Sigmoid colon (tissue), 7 donors: ENCODE measurements around the gene RASA2. TPM values are rescaled to one million over a fixed set of nuclear protein-coding genes. Genes with fewer than 3 reads are reported as not detected.

Experiments
- DNase-seq: peaks from one replicate; pipeline ENCODE4 v3.0.0-alpha.2; 2019
- H3K27ac ChIP-seq, 4 donors: fragments of 200-600 bp; sonication (generic); one replicate each; pipeline ENCODE4 v1.5.1; 2016 to 2019; ENCODE audit warnings: mild to moderate bottlenecking in 1 of 4
- H3K27me3 ChIP-seq, 3 donors: fragments of 200-600 bp; sonication (generic); one replicate each; pipeline ENCODE4 v1.5.1; 2019; ENCODE audit warnings: mild to moderate bottlenecking in 1 of 3
- H3K36me3 ChIP-seq, 4 donors: fragments of 200-600 bp; sonication (generic); one replicate each; pipeline ENCODE4 v1.5.1; 2016 to 2019
- H3K4me1 ChIP-seq, 4 donors: fragments of 200-600 bp; sonication (generic); one replicate each; pipeline ENCODE4 v1.5.1; 2017 to 2019
- H3K4me3 ChIP-seq, 4 donors: fragments of 200-600 bp; sonication (generic); one replicate each; pipeline ENCODE4 v1.5.1; 2017 to 2019; ENCODE audit warnings: mild to moderate bottlenecking in 2 of 4, moderate library complexity in 1 of 4
- H3K9me3 ChIP-seq, 4 donors: fragments of 200-600 bp in 3 of 4; sonication (generic) in 3 of 4; one replicate each; pipeline versions ENCODE4 v1.5.1 to v1.6.1; 2013 to 2019
- CTCF ChIP-seq, 4 experiments: fragments of 450-650 bp in 3 of 4; fragments of 200-600 bp in 1 of 4; IDR thresholded peaks; one replicate each; pipeline ENCODE4 v1.5.1; 2016 to 2019; ENCODE audit warnings: antibody characterized with exemption in 4 of 4, mild to moderate bottlenecking in 3 of 4, moderate library complexity in 2 of 4
- EP300 ChIP-seq, 4 donors: sonication (generic); formaldehyde crosslinking; IDR thresholded peaks; one replicate each; pipeline ENCODE4 v1.6.1; 2017; ENCODE audit warnings: antibody characterized with exemption in 4 of 4
- POLR2A ChIP-seq, 2 donors: fragments of 450-650 bp; IDR thresholded peaks; one replicate each; pipeline ENCODE4 v1.6.1; 2016; ENCODE audit warnings: antibody characterized with exemption in 2 of 2, mild to moderate bottlenecking in 2 of 2, moderate library complexity in 2 of 2
- POLR2AphosphoS5 ChIP-seq, 4 donors: sonication (generic); formaldehyde crosslinking; IDR thresholded peaks; one replicate each; pipeline ENCODE4 v1.6.1; 2017; ENCODE audit warnings: antibody characterized with exemption in 4 of 4
- WGBS, 2 donors: extraction: QIAGEN DNeasy Blood & Tissue Kit; methylation state at CpG; one replicate each; pipeline ENCODE4 v1.1.7; 2013; 5-methylcytosine and 5-hydroxymethylcytosine counted together
- intact Hi-C: fragments of 100-400 bp; cut with DNase I; formaldehyde crosslinking; loops from one replicate; pipeline ENCODE4 v1.15.1; 2023
- polyA plus RNA-seq, 3 donors: library from polyadenylated mRNA; stranded (reverse); fragments of 200-250 nt; gene quantifications; one replicate each; pipeline ENCODE4 v1.2.3, GENCODE V29; 2013
- total RNA-seq, 4 donors: library from RNA; depleted of rRNA; stranded (reverse); fragments of >200 nt; gene quantifications; one replicate each; pipeline ENCODE4 v1.1.0, GENCODE V29; 2016
- donor health status: healthy with polysubstance abuse.
- donor health status: Bipolar disorder and iron deficiency.
- donor health status: healthy.

RASA2 gene
- total and polyA plus RNA-seq, 7 donors: 3.2 to 20.5 (median 13.0) TPM

GRCh38 chr3:141650783-141651182 is 164.0 kb downstream of the RASA2 start:
- H3K9me3 ChIP-seq: no peaks in the 10 kb centered on the region
- H3K27ac ChIP-seq: peak overlapping the region in 3 of 4 donors; percentile 74 to 93 (median 82)
- no peaks in the 10 kb centered on the region for H3K36me3 ChIP-seq
- no peak overlapping the region for H3K4me3 ChIP-seq
- intact Hi-C loops: loop anchor here (10.0 kb wide), 1 partner anchor 574 kb away; the partner anchor contains the start of gene GK5
- no peaks in the 10 kb centered on the region for H3K27me3 ChIP-seq
- no peak for TF ChIP-seq POLR2A (IDR thresholded peaks at IDR 0.05)
- no peak for TF ChIP-seq CTCF (IDR thresholded peaks at IDR 0.05)
- no peak for TF ChIP-seq POLR2AphosphoS5 (IDR thresholded peaks at IDR 0.05)
- no peak for TF ChIP-seq EP300 (IDR thresholded peaks at IDR 0.05)
- 94 to 95% methylated on average over 2 of the region's 2 CpGs for WGBS, 2 donors
- DNase-seq: no peak
- H3K4me1 ChIP-seq: peaks cover 0 to 81% (median 67%) of the 10 kb centered on the region in 4 donors

DNA sequence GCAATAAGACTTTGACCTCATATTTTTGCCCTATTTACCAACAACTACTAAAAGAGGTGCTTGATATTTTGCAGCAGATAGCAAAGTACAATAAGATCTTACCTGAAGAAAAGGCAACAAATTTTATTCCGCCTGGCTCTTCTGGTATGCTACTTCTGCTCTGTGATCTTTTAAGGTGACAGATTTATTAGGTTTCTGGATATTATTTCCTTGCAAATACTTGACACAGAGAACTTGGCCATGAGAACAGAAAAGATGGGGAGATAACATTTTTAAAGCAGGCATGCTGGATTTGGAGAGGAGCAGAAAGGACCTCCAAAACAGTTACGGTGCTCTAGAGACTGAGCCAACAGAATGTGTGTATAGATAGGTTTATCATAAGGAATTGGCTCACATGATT is 164.6 kb downstream of the RASA2 start:
- H3K4me3 ChIP-seq: no peak overlapping the region
- H3K27me3 ChIP-seq: no peaks in the 10 kb centered on the region
- TF ChIP-seq POLR2AphosphoS5 (IDR thresholded peaks at IDR 0.05) (peak; percentile 49 to 92 (median 80)), EP300 (IDR thresholded peaks at IDR 0.05) (peak in 3 of 4 donors; percentile 47 to 82 (median 54)), CTCF (IDR thresholded peaks at IDR 0.05) (no peak)
- H3K9me3 ChIP-seq: no peaks in the 10 kb centered on the region
- 46 to 79% methylated on average over 2 of the region's 2 CpGs for WGBS, 2 donors
- peak overlapping the region in 3 of 4 donors; percentile 74 to 93 (median 82) for H3K27ac ChIP-seq
- no peak for DNase-seq
- H3K36me3 ChIP-seq: no peaks in the 10 kb centered on the region
- intact Hi-C loops: loop anchor here (10.0 kb wide), 1 partner anchor 573 kb away; the partner anchor contains the start of gene GK5
- H3K4me1 ChIP-seq: peaks cover 0 to 87% (median 71%) of the 10 kb centered on the region in 4 donors

DNA sequence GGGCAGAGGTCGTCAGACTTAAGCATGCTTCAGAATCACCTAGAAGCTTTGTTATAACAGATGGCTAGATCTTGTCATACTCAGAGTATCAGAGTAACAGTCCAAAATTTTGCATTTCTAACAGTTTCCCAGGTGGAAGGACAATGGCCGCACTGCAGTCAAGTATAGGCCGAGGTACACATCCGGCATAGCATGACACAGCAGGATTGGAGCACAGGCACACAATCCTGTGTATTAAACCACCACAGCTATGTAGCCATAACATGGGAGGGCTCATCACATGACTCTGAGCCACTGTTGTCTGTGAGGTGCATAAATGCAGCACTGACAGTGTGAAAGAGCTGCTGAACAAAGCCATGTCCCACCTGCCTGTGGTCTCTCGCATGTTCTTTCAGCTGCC is 165.5 kb downstream of the RASA2 start:
- TF ChIP-seq CTCF (IDR thresholded peaks at IDR 0.05) (no peak), POLR2A (IDR thresholded peaks at IDR 0.05) (no peak), POLR2AphosphoS5 (IDR thresholded peaks at IDR 0.05) (no peak), EP300 (IDR thresholded peaks at IDR 0.05) (no peak)
- H3K9me3 ChIP-seq: no peaks in the 10 kb centered on the region
- intact Hi-C loops: loop anchor here (10.0 kb wide), 1 partner anchor 572 kb away; the partner anchor contains the start of gene GK5
- peak overlapping the region in 3 of 4 donors; percentile 74 to 93 (median 82) for H3K27ac ChIP-seq
- no peak overlapping the region for H3K4me3 ChIP-seq
- no peak for DNase-seq
- H3K4me1 ChIP-seq: peaks cover 0 to 88% (median 77%) of the 10 kb centered on the region in 4 donors
- 93% methylated on average over 5 of the region's 5 CpGs for WGBS, 2 donors
- no peaks in the 10 kb centered on the region for H3K27me3 ChIP-seq
- H3K36me3 ChIP-seq: no peaks in the 10 kb centered on the region

- no peak for DNase-seq
- Histone ChIP-seq H3K27ac (peak overlapping the region in 3 of 4 donors; percentile 74 to 93 (median 82)), H3K27me3 (no peaks in the 10 kb centered on the region), H3K36me3 (no peaks in the 10 kb centered on the region), H3K4me1 (peaks cover 0 to 87% (median 72%) of the 10 kb centered on the region in 4 donors), H3K9me3 (no peaks in the 10 kb centered on the region), H3K4me3 (no peak overlapping the region)
- WGBS, 2 donors: 73 to 77% methylated on average over 4 of the region's 4 CpGs
- intact Hi-C loops: loop anchor here (10.0 kb wide), 1 partner anchor 571 kb away; the partner anchor contains the start of gene GK5
- no peak for TF ChIP-seq EP300 (IDR thresholded peaks at IDR 0.05)
- TF ChIP-seq POLR2A (IDR thresholded peaks at IDR 0.05): no peak
- TF ChIP-seq POLR2AphosphoS5 (IDR thresholded peaks at IDR 0.05): peak in 2 of 4 donors; percentile 32 to 38
- TF ChIP-seq CTCF (IDR thresholded peaks at IDR 0.05): no peak
These were observed 167.0 kb downstream of the RASA2 start for GRCh38 chr3:141653847-141654246.
